GM12801 (cell line): ENCODE results near the gene GMDS.

Source experiments
- CTCF ChIP-seq: IDR thresholded peaks from one replicate; pipeline ENCODE4 v1.5.1; 2011; ENCODE audit warnings: control low read depth; ENCODE audit not compliant: insufficient read length; ENCODE audit errors: extremely low read depth

GMDS gene

GRCh38 chr6:1870251-1870650 lies 375.2 kb downstream of the GMDS start:
- TF ChIP-seq CTCF = no peak

GRCh38 chr6:1869769-1870168 lies 375.6 kb downstream of the GMDS start:
- no peak for TF ChIP-seq CTCF

GRCh38 chr6:1869308-1869707 lies 376.1 kb downstream of the GMDS start:
- TF ChIP-seq CTCF = no peak

- TF ChIP-seq CTCF = no peak
Measured at GRCh38 chr6:1868561-1869261, 376.7 kb downstream of the GMDS start.

GRCh38 chr6:1867197-1867596 lies 378.2 kb downstream of the GMDS start:
- no peak for TF ChIP-seq CTCF

GRCh38 chr6:1865585-1865984 lies 379.8 kb downstream of the GMDS start:
- no peak for TF ChIP-seq CTCF

GRCh38 chr6:1864496-1864895 lies 380.9 kb downstream of the GMDS start:
- TF ChIP-seq CTCF = no peak
